GM18508 (cell line): ENCODE results near the gene DYTN.

Source experiments
- ATAC-seq: cut with Tn5 transposase; IDR thresholded peaks from one replicate; pipeline ENCODE4 v1.9.1; 2021; ENCODE audit warnings: moderate number of reproducible peaks; ENCODE audit not compliant: insufficient read depth, unreplicated experiment

Gene DYTN

GRCh38 chr2:206701952-206702605 is 16.1 kb downstream of the DYTN start:
- ATAC-seq: no peak

GRCh38 chr2:206700156-206700555 is 18.0 kb downstream of the DYTN start:
- ATAC-seq: no peak

GRCh38 chr2:206698811-206699210 is 19.4 kb downstream of the DYTN start:
- ATAC-seq: no peak

- ATAC-seq: no peak
Observed at GRCh38 chr2:206696910-206697309, 21.3 kb downstream of the DYTN start.

GRCh38 chr2:206693399-206694137 is 24.6 kb downstream of the DYTN start:
- no peak for ATAC-seq

GRCh38 chr2:206692971-206693370 is 25.2 kb downstream of the DYTN start:
- no peak for ATAC-seq

- ATAC-seq: no peak
Observed at GRCh38 chr2:206688990-206689389, 29.2 kb downstream of the DYTN start.

GRCh38 chr2:206688453-206688852 is 29.7 kb downstream of the DYTN start:
- ATAC-seq: no peak

GRCh38 chr2:206683546-206683945 is 34.6 kb downstream of the DYTN start:
- ATAC-seq: no peak

GRCh38 chr2:206670531-206671319 is 47.5 kb downstream of the DYTN start:
- no peak for ATAC-seq

- ATAC-seq: no peak
Observed at GRCh38 chr2:206665251-206665650, 52.9 kb downstream of the DYTN start.

GRCh38 chr2:206657087-206657486 is 61.1 kb downstream of the DYTN start:
- no peak for ATAC-seq

GRCh38 chr2:206647985-206648384 is 70.2 kb downstream of the DYTN start:
- ATAC-seq: no peak

- no peak for ATAC-seq
Observed at GRCh38 chr2:206642075-206643025, 75.8 kb downstream of the DYTN start, which contains the start of gene FAM237A. TSS of gene FAM237A (plus strand) at chr2:206642487. CDS start at chr2:206644237, 1,750 bp downstream.

GRCh38 chr2:206641226-206641625 is 77.0 kb downstream of the DYTN start:
- no peak for ATAC-seq

GRCh38 chr2:206639636-206640035 is 78.6 kb downstream of the DYTN start:
- no peak for ATAC-seq

GRCh38 chr2:206635015-206635414 is 83.2 kb downstream of the DYTN start:
- ATAC-seq: no peak

- no peak for ATAC-seq
Observed at GRCh38 chr2:206631340-206631739, 86.9 kb downstream of the DYTN start.

- ATAC-seq: no peak
Observed at GRCh38 chr2:206627632-206628031, 90.6 kb downstream of the DYTN start.

GRCh38 chr2:206626108-206626507 is 92.1 kb downstream of the DYTN start:
- no peak for ATAC-seq
